GM18502 (cell line): Measurements from ENCODE around the gene DNMT3A.

Experiments used
- ATAC-seq: cut with Tn5 transposase; IDR thresholded peaks from one replicate; pipeline ENCODE4 v1.9.1; 2021; ENCODE audit warnings: mild to moderate bottlenecking; ENCODE audit not compliant: unreplicated experiment, poor library complexity

DNMT3A gene

DNA sequence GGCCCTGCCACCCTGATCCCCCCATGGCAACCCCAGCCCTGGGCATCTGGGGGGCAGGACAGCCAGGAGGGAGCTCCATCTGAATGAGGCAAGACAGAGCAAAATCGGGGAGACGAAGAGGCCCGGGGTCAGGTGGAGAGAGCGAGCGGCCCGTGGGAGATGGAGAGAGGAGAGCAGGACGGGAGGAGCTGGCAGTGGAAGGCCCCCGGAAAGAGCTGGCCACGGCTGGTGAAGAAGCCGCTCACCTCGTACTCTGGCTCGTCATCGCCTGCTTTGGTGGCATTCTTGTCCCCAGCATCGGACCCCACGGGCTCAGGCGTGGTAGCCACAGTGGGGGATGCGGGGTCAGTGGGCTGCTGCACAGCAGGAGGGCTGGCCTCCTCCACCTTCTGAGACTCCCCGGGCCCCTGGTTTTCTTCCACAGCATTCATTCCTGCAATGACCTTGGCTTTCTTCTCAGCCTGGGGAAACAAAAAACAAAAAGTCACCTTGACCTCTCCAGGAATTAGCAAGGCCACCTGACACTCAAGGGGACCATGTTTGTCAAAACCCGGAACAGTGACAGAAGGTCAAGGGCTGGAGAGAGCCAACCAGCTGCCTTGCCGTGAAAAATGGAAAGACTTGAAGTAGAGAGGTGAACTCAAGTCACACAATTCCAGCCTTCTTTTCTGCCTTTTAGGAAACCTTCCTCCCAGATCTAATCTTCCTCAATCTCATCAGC, 93.8 kb downstream of the DNMT3A start:
- ATAC-seq: no peak

DNA sequence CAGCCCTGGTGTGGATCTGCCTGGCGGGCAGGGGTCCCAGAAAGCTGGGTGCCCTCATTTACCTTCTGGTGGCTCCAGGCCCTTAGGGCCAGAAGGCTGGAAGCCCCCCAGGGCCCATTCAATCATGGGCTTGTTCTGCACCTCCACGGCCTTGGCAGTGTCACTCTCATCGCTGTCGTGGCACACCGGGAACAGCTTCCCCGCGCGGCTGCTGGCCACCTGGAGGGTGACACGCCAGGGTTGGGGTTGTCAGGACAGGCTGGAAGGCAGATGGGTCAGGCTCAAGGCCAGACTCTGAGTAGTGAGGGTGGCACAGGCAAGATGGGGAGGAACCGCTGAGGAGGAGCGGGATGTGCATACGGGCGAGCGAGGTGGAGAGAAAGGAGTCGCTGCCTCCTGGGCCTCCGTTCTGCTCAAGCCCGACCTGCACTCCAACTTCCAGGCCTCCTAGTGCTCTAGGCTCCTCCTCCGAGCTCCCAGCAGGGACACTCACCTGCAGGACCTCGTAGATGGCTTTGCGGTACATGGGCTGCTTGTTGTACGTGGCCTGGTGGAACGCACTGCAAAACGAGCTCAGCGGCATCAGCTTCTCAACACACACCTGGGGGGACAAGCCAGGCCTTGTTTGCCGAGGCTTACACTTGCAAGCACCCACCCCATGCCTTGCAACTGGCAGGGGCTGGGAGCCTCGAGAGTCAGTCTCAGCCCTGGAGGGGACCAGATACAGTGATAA, 95.0 kb downstream of the DNMT3A start:
- ATAC-seq: no peak

DNA sequence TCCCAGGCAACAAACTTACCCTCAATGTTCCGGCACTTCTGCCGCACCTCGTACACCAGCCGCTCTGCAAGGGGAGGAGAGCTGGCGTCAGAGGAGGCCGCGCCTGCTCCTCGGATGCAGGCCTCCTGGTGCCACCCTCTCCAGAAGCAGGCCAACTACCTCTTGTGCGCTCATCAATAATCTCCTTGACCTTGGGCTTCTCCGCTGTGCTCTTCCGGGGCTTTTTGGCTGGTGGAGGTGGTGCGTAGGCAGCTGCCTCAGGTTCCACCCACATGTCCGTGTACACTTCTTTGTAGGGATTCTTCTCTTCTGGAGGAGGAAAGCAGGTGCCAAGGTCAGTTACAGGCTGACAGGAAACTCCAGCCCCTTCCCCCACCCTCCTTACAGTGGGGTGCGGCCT, 95.7 kb downstream of the DNMT3A start:
- ATAC-seq: no peak

DNA sequence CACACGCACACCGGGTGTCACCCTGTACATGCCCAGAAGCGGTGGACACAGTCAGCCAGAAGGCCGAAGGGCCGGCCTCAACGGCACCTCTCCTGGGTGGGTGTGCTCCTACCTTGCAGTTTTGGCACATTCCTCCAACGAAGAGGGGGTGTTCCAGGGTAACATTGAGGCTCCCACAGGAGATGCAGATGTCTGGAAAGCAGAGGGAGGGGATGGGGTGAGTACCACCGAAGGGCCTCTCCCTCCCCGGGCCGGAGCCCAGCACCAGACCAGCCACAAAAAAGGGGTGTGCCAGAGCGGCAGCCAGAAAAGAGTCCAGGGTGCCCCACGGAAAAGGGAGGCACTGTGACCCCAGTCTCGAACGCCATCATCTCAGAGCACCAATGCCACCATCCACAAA, 96.6 kb downstream of the DNMT3A start:
- ATAC-seq: no peak

DNA sequence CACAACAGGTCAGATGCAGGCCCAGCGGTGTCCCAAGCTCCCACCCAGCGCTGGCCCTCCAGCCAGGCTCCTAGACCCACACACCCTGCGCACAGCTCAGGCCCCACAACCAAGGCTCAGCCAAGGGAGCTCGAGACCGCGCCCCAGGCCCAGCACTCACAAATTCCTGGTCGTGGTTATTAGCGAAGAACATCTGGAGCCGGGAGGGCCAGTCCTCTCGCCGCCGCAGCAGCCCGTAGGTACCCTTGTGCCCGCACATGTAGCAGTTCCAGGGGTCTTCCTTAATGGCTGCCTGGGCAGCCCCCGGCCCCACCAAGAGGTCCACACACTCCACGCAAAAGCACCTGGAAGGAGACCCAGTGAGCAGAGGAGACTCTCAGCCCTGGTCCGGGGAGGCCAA, 97.7 kb downstream of the DNMT3A start:
- no peak for ATAC-seq

DNA sequence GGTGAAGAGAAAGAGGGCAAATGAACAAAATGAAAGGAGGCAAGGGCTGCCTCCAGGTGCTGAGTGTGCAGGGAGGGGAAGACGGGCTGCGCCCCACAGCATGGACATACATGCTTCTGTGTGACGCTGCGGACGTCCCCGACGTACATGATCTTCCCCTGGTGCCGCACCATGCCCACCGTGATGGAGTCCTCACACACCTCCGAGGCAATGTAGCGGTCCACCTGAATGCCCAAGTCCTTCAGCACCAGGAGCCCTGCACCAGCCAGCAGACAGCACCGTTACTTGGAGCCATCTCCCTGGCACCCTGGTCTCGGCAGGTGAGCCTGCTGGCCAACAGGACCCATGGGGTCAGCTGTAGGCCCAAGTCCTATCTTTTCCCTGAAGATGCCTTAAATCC, 100.3 kb downstream of the DNMT3A start:
- no peak for ATAC-seq

DNA sequence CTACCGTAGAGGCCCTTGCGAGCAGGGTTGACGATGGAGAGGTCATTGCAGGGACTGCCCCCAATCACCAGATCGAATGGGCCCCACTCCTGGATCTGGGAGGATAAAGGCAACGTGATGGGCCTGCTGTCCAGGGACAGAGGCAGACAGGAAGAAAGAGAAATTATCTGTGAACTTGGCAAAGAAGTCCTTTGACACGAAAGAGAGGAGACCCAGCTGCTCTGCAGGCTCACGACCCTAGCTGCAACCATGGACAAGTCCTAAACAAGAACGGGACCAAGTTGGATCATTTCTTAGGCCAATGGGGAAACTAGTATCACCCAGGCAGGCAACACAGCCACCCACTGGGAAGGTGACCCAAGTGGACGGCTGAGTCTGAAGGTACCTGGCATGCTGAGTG, 101.1 kb downstream of the DNMT3A start:
- no peak for ATAC-seq

DNA sequence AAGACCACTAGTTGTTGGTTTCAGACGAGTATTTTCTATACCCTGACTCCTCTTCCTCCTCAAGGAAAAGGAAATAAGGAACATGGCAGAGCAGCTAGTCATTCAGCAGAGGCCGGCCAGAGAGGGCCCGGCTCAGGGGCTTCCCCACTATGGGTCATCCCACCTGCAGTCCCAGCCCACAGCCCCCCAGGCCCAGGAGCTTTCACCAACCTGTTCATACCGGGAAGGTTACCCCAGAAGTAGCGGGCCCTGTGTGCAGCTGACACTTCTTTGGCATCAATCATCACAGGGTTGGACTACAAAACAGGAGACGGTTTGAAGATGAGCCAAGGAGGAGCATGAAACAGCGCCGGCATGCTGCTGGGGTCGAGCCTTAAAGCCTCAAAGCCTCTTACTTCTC, 102.8 kb downstream of the DNMT3A start:
- no peak for ATAC-seq

DNA sequence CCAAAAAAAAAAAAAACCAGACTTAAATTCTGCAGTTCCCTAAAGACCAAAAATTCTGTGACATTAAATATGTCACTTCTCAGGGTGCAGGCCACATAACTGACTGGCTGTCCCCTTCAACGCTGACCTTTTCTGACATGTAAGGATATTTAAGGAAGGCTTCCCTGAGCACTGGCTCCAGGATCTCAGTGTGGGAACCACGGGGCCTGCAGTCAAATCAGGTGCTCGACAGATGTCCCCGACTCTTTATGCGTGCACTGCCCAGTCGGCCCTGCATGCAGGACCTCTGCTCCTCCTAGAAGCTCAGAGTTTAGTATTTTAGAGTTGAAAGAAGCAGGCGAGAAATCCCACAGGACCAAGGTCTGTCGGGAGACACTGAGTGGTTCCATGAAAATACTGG, 104.0 kb downstream of the DNMT3A start:
- no peak for ATAC-seq

DNA sequence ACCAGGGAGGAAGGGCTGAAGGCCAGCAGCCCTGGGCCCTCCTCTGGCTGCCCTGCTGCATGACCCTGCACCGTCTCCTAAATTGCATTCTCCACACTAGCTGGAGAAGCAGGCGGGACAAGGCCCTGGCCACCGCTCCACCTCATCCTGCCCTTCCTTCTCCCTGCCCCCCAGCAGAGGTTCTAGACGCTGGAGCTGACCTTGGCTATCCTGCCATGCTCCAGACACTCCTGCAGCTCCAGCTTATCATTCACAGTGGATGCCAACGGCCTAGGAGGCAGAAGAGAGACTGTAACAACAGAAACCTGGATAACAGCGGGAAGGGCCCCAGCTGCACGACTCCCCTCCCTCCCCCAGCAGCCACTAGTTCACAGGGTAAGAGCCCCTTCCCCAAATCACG, 105.0 kb downstream of the DNMT3A start:
- ATAC-seq: no peak

DNA sequence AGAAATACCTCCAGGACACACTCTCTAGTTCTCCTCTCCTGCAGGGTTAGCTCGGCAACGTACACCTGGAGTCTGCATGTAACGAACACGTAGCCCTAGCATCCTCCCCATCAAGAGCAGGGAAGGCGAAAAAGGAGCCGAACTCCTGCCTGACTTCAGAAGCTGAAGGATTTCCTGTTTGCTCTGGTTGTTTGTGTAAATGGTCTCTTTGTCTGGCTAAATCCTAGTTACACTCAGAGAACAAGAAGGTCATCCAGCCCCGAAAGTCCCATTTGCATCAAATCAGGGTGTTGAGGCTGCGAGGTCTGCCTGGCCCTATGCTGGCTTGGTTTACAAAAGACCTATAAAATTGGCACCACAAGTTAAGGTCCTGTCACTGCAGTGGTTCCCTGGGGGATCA, 107.0 kb downstream of the DNMT3A start:
- ATAC-seq: no peak

DNA sequence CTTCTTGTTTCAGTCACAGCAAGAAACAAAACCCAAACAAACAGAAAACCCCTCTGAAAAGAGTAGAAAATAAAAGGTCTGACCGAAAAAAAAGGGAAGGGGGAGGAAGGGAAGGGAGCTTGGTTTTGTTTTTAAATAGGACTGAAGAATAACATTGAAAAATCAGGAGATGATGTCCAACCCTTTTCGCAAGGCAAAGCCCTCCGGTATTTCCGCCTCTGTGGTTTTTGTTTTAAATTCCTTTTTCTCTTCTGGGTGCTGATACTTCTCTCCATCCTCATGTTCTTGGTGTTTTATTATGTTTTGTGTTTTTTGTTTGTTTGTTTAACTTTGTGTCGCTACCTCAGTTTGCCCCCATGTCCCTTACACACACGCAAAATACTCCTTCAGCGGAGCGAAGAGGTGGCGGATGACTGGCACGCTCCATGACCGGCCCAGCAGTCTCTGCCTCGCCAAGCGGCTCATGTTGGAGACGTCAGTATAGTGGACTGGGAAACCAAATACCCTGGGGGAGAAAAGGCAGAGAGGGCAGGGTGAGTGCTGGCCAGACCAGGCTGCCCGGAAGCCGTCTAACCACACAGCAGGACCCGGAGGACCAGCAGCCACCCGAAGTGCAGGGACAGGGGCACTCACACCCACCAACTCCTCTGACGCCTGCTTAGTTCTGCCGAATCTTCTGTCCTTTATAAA, 107.7 kb downstream of the DNMT3A start:
- no peak for ATAC-seq

DNA sequence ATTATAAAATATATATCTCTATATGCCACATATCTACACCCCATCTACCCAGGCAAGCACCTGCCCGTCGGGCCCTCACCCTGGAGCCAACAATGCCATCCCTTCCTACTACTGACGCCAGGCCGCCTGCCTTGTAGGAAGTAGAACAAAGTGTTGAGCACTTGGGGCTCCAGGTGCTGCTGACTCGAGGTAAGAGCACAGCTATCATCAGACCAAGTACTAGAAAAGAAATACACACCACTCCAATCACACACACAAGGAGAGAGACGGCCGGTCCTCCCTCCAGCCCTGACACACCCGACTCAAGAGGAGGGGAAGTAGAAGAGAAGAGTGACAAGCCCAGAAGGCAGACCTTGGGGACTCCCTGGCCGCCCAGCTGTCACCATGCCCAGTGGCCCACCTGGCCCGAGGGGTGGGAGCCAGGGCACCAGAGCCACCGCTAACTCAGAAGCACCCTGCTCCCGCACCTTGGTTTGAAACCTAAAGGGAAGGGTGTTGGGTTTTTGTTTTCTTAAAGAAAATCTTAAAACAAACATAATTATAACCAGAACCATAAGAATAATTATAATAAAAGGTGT, 109.4 kb downstream of the DNMT3A start:
- ATAC-seq: no peak

DNA sequence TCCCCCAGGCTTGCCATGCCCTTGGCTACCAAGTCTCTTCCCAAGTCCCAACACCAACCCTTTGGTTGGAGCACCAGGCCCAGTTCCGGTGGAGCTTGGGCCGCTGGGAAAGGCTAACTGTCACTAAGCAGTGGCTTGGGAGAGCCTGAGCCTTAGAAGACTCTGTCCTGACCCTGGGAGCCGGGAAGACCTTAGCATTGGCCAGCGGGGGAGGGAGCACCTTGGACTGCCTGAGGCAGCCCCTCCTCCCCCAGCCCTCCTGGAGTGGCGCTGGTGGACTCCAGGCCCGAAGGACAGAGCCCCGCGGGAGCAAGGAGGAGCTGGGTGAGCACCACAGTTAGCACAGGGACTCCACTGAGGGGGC, 110.8 kb downstream of the DNMT3A start:
- ATAC-seq: no peak

DNA sequence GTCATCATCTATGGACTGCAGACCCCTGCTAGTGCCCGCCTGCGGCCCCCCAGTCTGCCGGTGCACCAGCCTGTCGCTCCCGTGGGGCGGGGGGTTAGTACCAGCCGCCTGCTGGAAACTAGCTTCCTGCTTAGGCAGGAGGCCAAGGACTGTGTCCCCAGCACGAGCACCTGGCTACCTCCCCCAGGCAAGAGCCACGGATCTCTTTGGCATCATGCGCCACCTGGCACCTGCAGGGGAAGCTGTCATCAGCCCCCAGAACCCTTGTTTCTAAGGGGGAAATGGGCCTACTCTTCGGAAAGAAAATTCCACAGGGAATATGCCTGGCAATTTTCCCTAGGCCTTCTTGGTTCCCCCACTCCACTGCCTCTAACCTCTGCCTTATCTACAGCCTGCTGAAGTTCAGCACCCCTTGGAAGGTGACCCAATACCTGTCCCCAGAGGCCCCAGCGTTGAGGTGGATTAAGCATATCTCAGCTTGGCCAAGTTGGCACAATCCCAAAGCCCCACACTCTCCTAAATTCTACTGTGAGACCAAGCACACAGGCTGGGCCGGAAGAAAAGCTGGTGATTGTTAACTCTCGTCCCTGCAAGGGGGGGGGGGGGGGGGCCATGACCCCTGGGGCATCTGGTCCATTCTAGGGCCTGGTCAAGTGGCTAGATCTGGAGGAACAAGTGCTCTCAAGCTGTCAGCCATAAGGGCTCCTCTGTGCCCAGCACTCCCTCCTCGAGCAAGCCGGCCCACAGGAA, 111.4 kb downstream of the DNMT3A start:
- ATAC-seq: no peak

DNA sequence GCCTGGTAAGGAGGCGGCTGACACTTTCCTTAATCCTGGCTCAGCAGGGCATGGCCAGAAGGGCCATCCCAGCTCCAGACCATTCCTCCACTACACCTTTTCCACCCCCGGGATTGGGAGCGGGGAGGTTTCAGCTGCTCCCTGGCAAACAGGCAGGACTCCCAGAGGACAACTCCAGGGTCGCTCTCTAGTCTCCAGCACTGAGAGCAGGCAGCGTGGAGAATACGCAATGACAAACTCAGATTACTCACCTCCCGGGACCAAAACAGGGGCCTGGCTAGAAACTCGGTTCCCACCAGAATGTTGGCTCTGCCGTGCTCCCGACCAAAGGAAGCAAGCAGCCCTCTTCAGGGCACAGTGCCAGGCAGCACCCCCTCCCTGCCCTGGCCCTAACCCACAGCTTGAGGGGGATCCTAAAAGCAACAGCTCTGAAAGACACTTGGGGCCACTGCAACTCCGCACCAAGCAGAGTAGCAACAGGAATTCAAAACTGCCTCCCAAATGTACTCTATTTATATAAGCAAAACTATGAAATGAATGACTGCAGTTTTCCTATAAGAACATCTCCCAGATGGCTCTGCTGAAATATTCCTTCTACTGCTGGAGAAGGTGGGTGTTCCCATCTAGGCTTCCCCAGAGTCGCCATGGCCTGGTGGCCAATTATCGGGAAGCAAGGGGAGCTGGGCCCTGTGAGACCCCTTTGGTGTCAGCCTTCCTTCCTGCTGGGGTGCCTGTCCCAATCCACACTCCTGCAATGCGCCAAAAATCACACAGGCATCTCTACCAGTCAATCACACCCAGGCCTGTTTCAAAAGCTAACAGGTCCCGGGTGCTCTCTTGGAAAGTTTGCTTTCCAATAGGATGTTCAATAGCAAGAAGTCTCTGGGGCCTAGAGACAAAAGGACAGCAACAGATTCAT, 112.2 kb downstream of the DNMT3A start:
- no peak for ATAC-seq

DNA sequence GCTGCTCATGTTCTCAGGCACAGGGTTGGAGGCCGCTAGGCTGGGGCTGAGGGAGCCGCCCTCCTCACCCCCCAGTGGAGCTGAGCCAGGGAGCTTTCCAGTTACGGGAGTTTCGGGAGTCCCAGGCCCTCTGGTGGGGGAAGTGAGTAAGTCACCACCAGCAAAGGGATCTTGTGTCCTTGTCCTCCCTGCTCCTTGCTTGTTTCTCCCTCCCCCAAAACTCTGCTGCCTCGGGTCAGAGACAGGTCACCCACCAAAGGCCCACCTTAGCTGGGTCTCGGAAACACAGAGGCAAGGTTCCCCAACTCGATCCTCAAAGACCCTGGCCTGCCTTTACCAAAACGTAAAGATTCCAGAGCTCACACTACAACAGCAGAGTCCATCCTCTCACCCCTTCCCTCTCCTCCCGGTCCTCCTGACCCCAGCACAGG, 112.9 kb downstream of the DNMT3A start:
- ATAC-seq: no peak

DNA sequence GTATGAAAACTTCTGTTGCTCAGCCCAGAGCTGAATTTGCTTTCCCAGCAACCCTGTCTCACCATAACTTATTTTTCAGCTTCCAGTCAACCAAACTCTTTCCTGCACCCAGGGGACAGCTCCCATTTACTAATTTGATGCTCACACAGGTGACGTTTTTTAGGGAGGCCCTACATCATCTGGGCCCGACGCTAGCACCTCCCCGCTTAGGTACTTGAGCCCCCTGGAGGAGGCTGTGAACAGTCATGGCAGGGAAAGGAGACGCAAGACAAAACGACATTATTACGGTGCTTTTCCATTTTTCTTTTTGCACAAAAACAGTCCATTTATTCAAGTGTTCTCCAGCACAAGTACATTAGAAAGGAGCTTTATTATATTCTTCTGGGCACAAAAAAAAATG, 114.1 kb downstream of the DNMT3A start:
- ATAC-seq: no peak

DNA sequence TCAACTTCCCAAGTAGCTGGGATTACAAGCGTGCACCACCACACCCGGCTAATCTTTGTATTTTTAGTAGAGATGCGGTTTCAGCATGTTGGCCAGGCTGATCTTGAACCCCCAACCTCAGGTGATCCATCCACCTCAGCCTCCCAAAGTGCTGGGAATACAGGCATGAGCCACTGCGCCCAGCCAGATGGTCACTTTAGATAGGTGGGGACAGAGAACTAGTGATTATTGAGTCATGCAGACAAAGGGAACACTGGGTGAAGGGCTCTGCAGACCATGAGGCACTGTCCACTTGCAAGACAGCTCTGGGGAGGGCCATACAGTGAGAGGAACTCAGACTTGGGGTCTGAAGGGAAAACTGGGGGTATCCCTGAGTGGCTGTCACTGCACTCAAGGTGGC, 114.9 kb downstream of the DNMT3A start:
- no peak for ATAC-seq
